A673 (cell line): ENCODE data around the gene SRCAP.

Experiments
- EZH2 ChIP-seq: fragments of 200-600 bp; sonication (generic); IDR thresholded peaks from 2 replicates; pipeline ENCODE4 v1.6.1; 2017; ENCODE audit warnings: borderline replicate concordance, low read depth, mild to moderate bottlenecking, mixed read lengths, antibody characterized with exemption, low read length; ENCODE audit not compliant: poor library complexity, severe bottlenecking
- TF ChIP-seq, protein P1 (sequence below): fragments of 300-800, 200-600 bp; sonication (generic); conservative IDR thresholded peaks from 2 replicates; pipeline ENCODE4 v1.5.1; 2017; ENCODE audit warnings: low read depth, mild to moderate bottlenecking, antibody characterized with exemption, low read length, moderate library complexity, mixed read lengths

- TF ChIP-seq, protein P1, sequence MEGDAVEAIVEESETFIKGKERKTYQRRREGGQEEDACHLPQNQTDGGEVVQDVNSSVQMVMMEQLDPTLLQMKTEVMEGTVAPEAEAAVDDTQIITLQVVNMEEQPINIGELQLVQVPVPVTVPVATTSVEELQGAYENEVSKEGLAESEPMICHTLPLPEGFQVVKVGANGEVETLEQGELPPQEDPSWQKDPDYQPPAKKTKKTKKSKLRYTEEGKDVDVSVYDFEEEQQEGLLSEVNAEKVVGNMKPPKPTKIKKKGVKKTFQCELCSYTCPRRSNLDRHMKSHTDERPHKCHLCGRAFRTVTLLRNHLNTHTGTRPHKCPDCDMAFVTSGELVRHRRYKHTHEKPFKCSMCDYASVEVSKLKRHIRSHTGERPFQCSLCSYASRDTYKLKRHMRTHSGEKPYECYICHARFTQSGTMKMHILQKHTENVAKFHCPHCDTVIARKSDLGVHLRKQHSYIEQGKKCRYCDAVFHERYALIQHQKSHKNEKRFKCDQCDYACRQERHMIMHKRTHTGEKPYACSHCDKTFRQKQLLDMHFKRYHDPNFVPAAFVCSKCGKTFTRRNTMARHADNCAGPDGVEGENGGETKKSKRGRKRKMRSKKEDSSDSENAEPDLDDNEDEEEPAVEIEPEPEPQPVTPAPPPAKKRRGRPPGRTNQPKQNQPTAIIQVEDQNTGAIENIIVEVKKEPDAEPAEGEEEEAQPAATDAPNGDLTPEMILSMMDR = no peak
- no peak for TF ChIP-seq EZH2
Observed at GRCh38 chr16:30652718-30653117, 46.3 kb upstream of the SRCAP start.
